ENCODE data around the gene ANAPC2.

ANAPC2 gene

GRCh38 chr9:137191245-137191644 is 2.9 kb upstream of the ANAPC2 start:
- no peak for DNase-seq

- no peak for DNase-seq
Observed at GRCh38 chr9:137190315-137190856, 2.0 kb upstream of the ANAPC2 start.

GRCh38 chr9:137189297-137190295 is 1.2 kb upstream of the ANAPC2 start:
- no peak for DNase-seq

- no peak for DNase-seq
Observed at GRCh38 chr9:137188086-137188489, 272 bp downstream of the ANAPC2 start.

GRCh38 chr9:137187386-137187785 is 974 bp downstream of the ANAPC2 start:
- no peak for DNase-seq

- DNase-seq = no peak
Observed at GRCh38 chr9:137186385-137186784, 2.0 kb downstream of the ANAPC2 start.

GRCh38 chr9:137185921-137186320 is 2.4 kb downstream of the ANAPC2 start:
- no peak for DNase-seq

GRCh38 chr9:137184881-137185660 is 3.3 kb downstream of the ANAPC2 start:
- DNase-seq = no peak

- no peak for DNase-seq
Observed at GRCh38 chr9:137183980-137184595, 4.3 kb downstream of the ANAPC2 start.

GRCh38 chr9:137182836-137183235 is 5.5 kb downstream of the ANAPC2 start:
- DNase-seq = no peak

GRCh38 chr9:137181680-137182079 is 6.7 kb downstream of the ANAPC2 start:
- no peak for DNase-seq

GRCh38 chr9:137180491-137180890 is 7.9 kb downstream of the ANAPC2 start:
- no peak for DNase-seq

GRCh38 chr9:137179761-137180160 is 8.6 kb downstream of the ANAPC2 start:
- no peak for DNase-seq

- DNase-seq = no peak
Observed at GRCh38 chr9:137178939-137179630, 9.3 kb downstream of the ANAPC2 start.

GRCh38 chr9:137178201-137178938 is 10.0 kb downstream of the ANAPC2 start:
- peak; percentile 42 for DNase-seq

- no peak for DNase-seq
Observed at GRCh38 chr9:137176302-137177182, 11.8 kb downstream of the ANAPC2 start.

- DNase-seq = no peak
Observed at GRCh38 chr9:137175345-137175961, 12.9 kb downstream of the ANAPC2 start.

- no peak for DNase-seq
Observed at GRCh38 chr9:137174722-137175293, 13.6 kb downstream of the ANAPC2 start.

GRCh38 chr9:137173796-137174664 is 14.3 kb downstream of the ANAPC2 start:
- DNase-seq = no peak
